HepG2 (cell line): ENCODE data around the gene NOTUM. TPM values are rescaled to one million over a fixed set of nuclear protein-coding genes. Genes with fewer than 3 reads are reported as not detected.

Experiments used
- HOXA9 ChIP-seq: sonication (generic); formaldehyde crosslinking; IDR thresholded peaks from 2 replicates; pipeline ENCODE4 v1.8.1; 2022; ENCODE audit warnings: missing genetic modification reagents, mild to moderate bottlenecking, moderate library complexity, borderline replicate concordance
- KDM5A ChIP-seq: fragments of 200-600 bp; sonication (generic); IDR thresholded peaks from 2 replicates; pipeline ENCODE4 v1.7.0; 2018; ENCODE audit warnings: antibody characterized with exemption, mild to moderate bottlenecking, low read length, borderline replicate concordance
- ZNF20 ChIP-seq: sonication (generic); formaldehyde crosslinking; IDR thresholded peaks from 2 replicates; pipeline ENCODE4 v1.4.0; 2020; ENCODE audit warnings: mild to moderate bottlenecking, moderate library complexity, missing genetic modification reagents
- ZNF225 ChIP-seq: sonication (generic); formaldehyde crosslinking; IDR thresholded peaks from 2 replicates; pipeline ENCODE4 v1.4.0; 2020; ENCODE audit warnings: mild to moderate bottlenecking, missing genetic modification reagents
- ZNF510 ChIP-seq: sonication (generic); formaldehyde crosslinking; IDR thresholded peaks from 2 replicates; pipeline ENCODE4 v1.4.0; 2020; ENCODE audit warnings: low read depth, mild to moderate bottlenecking, missing genetic modification reagents
- ZNF572 ChIP-seq: sonication (generic); formaldehyde crosslinking; IDR thresholded peaks from 2 replicates; pipeline ENCODE4 v1.5.1; 2020; ENCODE audit warnings: mild to moderate bottlenecking, missing genetic modification reagents
- ZNF615 ChIP-seq: sonication (generic); formaldehyde crosslinking; IDR thresholded peaks from 2 replicates; pipeline ENCODE4 v1.5.0; 2020; ENCODE audit warnings: mild to moderate bottlenecking, missing genetic modification reagents, borderline replicate concordance
- ZSCAN22 ChIP-seq: sonication (generic); formaldehyde crosslinking; IDR thresholded peaks from 2 replicates; pipeline ENCODE4 v1.4.0; 2020; ENCODE audit warnings: mild to moderate bottlenecking, missing genetic modification reagents
- polyA plus RNA-seq, 8 experiments: library from polyadenylated mRNA; depleted of rRNA in 3 of 8; stranded (reverse) in 7 of 8; unstranded in 1 of 8; fragments of >200 nt; fragmentation: Illumina TruSeq in 4 of 8; extraction: Trizol in 4 of 8; gene quantifications; 2 replicates each; pipeline versions ENCODE4 v1.2.1 to v1.2.3, GENCODE V29; 2011 to 2016; ENCODE audit warnings: low read depth in 4 of 8, missing spikeins in 1 of 8, mixed read lengths in 1 of 8; ENCODE audit not compliant: insufficient read depth in 1 of 8
- total RNA-seq, 5 experiments: library from RNA; depleted of rRNA; stranded (reverse); fragments of >200 nt; fragmentation: Illumina TruSeq; extraction: Trizol; gene quantifications; 2 replicates each; pipeline ENCODE4 v1.2.3, GENCODE V29; 2016; ENCODE audit warnings: low read depth in 1 of 5
- TF ChIP-seq, protein P1 (sequence below): sonication (generic); formaldehyde crosslinking; conservative IDR thresholded peaks from 2 replicates; pipeline ENCODE4 v1.4.0; 2020; ENCODE audit warnings: mild to moderate bottlenecking, missing genetic modification reagents, moderate library complexity
- TF ChIP-seq, protein P2 (sequence below): sonication (generic); formaldehyde crosslinking; IDR thresholded peaks from 2 replicates; pipeline ENCODE4 v1.8.1; 2023; ENCODE audit warnings: missing genetic modification reagents, inconsistent platforms, borderline replicate concordance
- TF ChIP-seq, protein P3 (sequence below): sonication (generic); formaldehyde crosslinking; IDR thresholded peaks from 2 replicates; pipeline ENCODE4 v1.4.0; 2020; ENCODE audit warnings: missing genetic modification reagents
- TF ChIP-seq, protein P4 (sequence below): sonication (generic); formaldehyde crosslinking; IDR thresholded peaks from 2 replicates; pipeline ENCODE4 v1.8.0; 2022; ENCODE audit warnings: mild to moderate bottlenecking, missing genetic modification reagents, moderate library complexity
- TF ChIP-seq, protein P5 (sequence below): IDR thresholded peaks from 2 replicates; pipeline ENCODE4 v1.6.1; 2012; ENCODE audit warnings: low read depth, low read length, improper control_type of control experiment
- TF ChIP-seq, protein P6 (sequence below): IDR thresholded peaks from 2 replicates; pipeline ENCODE4 v1.6.1; 2016; ENCODE audit warnings: missing genetic modification reagents, missing compliant biosample characterization
- TF ChIP-seq, protein P7 (sequence below): sonication (generic); formaldehyde crosslinking; IDR thresholded peaks from 2 replicates; pipeline ENCODE4 v1.4.0; 2020; ENCODE audit warnings: mild to moderate bottlenecking, missing genetic modification reagents

NOTUM gene
- total and polyA plus RNA-seq, 2 of the 13 experiments (the other 11 are each of a cell fraction or from before 2014, with no cell fraction given), result 150 to 160 TPM

DNA sequence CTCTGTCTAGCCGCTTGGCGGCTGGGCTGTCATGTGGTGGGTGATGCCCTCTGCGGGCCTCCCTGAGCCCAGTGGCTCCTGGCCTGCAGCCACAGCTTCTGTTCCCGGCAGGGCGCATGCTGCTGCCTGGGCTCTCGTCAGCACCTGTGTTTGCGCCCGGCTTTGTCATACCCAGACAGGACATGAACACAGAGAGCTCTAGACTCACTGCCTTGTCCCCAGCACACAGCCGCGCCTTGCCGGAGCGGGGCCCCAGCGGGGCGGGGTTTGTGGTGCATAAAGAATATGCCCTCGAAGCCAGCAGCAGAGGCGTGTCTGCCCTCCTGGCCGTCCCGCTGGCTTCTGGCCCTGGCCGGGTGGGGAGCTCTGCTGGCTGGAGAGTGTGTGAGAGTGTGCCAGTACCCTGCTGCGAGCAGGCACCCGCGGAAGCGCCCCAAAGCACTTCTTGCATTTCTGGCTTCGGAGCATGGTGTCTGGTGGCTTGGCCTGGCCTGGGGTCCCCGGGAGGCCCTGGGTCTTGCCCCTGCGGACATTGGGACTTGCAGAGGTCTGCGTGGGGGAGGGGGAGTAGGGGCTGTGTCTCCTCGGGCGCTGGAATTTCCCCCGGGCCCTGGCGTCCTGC lies 30.8 kb upstream of the NOTUM start (continued):
- TF ChIP-seq, protein P1, sequence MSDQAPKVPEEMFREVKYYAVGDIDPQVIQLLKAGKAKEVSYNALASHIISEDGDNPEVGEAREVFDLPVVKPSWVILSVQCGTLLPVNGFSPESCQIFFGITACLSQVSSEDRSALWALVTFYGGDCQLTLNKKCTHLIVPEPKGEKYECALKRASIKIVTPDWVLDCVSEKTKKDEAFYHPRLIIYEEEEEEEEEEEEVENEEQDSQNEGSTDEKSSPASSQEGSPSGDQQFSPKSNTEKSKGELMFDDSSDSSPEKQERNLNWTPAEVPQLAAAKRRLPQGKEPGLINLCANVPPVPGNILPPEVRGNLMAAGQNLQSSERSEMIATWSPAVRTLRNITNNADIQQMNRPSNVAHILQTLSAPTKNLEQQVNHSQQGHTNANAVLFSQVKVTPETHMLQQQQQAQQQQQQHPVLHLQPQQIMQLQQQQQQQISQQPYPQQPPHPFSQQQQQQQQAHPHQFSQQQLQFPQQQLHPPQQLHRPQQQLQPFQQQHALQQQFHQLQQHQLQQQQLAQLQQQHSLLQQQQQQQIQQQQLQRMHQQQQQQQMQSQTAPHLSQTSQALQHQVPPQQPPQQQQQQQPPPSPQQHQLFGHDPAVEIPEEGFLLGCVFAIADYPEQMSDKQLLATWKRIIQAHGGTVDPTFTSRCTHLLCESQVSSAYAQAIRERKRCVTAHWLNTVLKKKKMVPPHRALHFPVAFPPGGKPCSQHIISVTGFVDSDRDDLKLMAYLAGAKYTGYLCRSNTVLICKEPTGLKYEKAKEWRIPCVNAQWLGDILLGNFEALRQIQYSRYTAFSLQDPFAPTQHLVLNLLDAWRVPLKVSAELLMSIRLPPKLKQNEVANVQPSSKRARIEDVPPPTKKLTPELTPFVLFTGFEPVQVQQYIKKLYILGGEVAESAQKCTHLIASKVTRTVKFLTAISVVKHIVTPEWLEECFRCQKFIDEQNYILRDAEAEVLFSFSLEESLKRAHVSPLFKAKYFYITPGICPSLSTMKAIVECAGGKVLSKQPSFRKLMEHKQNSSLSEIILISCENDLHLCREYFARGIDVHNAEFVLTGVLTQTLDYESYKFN (CRISPR knock-in tag), result peak; percentile 51
- TF ChIP-seq ZNF615 (CRISPR knock-in tag), result peak; percentile 78; the same call in 1 of the 2 replicates
- TF ChIP-seq, protein P2, sequence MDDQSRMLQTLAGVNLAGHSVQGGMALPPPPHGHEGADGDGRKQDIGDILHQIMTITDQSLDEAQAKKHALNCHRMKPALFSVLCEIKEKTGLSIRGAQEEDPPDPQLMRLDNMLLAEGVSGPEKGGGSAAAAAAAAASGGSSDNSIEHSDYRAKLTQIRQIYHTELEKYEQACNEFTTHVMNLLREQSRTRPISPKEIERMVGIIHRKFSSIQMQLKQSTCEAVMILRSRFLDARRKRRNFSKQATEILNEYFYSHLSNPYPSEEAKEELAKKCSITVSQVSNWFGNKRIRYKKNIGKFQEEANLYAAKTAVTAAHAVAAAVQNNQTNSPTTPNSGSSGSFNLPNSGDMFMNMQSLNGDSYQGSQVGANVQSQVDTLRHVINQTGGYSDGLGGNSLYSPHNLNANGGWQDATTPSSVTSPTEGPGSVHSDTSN (CRISPR knock-in tag), result peak; percentile 80; the same call in 1 of the 2 replicates
- TF ChIP-seq, protein P3, sequence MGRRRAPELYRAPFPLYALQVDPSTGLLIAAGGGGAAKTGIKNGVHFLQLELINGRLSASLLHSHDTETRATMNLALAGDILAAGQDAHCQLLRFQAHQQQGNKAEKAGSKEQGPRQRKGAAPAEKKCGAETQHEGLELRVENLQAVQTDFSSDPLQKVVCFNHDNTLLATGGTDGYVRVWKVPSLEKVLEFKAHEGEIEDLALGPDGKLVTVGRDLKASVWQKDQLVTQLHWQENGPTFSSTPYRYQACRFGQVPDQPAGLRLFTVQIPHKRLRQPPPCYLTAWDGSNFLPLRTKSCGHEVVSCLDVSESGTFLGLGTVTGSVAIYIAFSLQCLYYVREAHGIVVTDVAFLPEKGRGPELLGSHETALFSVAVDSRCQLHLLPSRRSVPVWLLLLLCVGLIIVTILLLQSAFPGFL (CRISPR knock-in tag), result no peak
- TF ChIP-seq, protein P4, sequence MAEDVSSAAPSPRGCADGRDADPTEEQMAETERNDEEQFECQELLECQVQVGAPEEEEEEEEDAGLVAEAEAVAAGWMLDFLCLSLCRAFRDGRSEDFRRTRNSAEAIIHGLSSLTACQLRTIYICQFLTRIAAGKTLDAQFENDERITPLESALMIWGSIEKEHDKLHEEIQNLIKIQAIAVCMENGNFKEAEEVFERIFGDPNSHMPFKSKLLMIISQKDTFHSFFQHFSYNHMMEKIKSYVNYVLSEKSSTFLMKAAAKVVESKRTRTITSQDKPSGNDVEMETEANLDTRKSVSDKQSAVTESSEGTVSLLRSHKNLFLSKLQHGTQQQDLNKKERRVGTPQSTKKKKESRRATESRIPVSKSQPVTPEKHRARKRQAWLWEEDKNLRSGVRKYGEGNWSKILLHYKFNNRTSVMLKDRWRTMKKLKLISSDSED (CRISPR knock-in tag), result peak; percentile 93; the same call in 1 of the 2 replicates
- TF ChIP-seq ZNF225 (CRISPR knock-in tag), result 0 out of 2 replicates have a peak, but pooled peaks have one; percentile 60
- TF ChIP-seq, protein P5, sequence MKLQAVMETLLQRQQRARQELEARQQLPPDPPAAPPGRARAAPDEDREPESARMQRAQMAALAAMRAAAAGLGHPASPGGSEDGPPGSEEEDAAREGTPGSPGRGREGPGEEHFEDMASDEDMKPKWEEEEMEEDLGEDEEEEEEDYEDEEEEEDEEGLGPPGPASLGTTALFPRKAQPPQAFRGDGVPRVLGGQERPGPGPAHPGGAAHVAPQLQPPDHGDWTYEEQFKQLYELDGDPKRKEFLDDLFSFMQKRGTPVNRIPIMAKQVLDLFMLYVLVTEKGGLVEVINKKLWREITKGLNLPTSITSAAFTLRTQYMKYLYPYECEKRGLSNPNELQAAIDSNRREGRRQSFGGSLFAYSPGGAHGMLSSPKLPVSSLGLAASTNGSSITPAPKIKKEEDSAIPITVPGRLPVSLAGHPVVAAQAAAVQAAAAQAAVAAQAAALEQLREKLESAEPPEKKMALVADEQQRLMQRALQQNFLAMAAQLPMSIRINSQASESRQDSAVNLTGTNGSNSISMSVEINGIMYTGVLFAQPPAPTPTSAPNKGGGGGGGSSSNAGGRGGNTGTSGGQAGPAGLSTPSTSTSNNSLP, result peak; percentile 20; the same call in 1 of the 2 replicates
- TF ChIP-seq, protein P6, sequence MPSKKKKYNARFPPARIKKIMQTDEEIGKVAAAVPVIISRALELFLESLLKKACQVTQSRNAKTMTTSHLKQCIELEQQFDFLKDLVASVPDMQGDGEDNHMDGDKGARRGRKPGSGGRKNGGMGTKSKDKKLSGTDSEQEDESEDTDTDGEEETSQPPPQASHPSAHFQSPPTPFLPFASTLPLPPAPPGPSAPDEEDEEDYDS (CRISPR knock-in tag), result peak; percentile 97
- TF ChIP-seq, protein P7, sequence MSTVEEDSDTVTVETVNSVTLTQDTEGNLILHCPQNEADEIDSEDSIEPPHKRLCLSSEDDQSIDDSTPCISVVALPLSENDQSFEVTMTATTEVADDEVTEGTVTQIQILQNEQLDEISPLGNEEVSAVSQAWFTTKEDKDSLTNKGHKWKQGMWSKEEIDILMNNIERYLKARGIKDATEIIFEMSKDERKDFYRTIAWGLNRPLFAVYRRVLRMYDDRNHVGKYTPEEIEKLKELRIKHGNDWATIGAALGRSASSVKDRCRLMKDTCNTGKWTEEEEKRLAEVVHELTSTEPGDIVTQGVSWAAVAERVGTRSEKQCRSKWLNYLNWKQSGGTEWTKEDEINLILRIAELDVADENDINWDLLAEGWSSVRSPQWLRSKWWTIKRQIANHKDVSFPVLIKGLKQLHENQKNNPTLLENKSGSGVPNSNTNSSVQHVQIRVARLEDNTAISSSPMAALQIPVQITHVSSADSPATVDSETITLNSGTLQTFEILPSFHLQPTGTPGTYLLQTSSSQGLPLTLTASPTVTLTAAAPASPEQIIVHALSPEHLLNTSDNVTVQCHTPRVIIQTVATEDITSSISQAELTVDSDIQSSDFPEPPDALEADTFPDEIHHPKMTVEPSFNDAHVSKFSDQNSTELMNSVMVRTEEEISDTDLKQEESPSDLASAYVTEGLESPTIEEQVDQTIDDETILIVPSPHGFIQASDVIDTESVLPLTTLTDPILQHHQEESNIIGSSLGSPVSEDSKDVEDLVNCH (CRISPR knock-in tag), result no peak
- 0 out of 2 replicates have a peak, but pooled peaks have one; percentile 60 for TF ChIP-seq ZNF572 (CRISPR knock-in tag)
- no peak for TF ChIP-seq ZSCAN22 (CRISPR knock-in tag)
- TF ChIP-seq ZNF20 (CRISPR knock-in tag), result no peak
- peak; percentile 72; the same call in 1 of the 2 replicates for TF ChIP-seq KDM5A
- peak; percentile 84; the same call in 1 of the 2 replicates for TF ChIP-seq HOXA9
- TF ChIP-seq ZNF510 (CRISPR knock-in tag), result no peak; the same call in 1 of the 2 replicates
